IPS-NIHi11 (cell line): ENCODE measurements around the gene FHOD3.

Experiments used
- DNase-seq: peaks from one replicate; pipeline ENCODE4 v3.0.0; 2012; ENCODE audit warnings: mixed read lengths, low spot score

The FHOD3 gene

DNA sequence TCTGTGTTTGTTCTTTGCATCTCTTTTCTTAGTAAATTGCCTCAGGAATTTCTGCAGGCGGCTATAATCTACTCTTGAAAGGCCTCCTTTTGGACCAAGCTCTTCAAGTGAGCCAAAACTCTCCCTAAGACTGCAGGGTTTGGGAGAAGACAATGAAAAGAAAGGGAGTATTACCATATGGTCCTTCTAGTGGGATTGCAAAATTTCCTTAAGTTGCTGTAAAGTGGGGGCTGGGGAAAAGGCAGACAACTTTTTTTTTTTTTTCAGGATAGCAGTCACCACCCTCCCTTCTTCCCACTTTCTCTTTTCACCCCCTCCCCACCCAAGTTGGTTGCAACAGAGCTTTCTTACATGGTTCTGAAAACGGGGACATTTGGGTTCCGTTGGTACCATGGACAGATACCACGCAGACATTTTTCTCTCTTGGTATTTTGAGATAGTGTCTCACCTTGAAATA, 183.7 kb downstream of the FHOD3 start:
- DNase-seq, result peak; percentile 68

DNA sequence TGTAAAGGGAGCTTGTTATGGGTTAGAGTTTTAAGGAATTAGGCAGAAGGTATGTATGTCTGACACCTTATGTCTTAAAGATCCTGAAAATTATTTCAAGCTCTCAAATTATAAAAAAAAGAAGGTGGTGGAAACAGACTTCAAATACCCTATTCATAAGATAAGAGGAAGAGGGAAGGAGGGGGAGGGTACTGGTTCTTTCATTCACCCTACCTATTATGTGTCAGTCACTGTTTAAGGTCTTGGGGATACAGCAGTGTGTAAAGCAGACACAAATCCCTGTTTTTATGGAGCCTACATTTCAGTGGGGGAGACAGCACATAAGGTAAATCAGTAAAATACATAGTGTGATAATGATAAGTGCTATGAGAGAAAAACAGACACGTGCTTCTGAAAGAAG, 184.4 kb downstream of the FHOD3 start:
- DNase-seq, result no peak

DNA sequence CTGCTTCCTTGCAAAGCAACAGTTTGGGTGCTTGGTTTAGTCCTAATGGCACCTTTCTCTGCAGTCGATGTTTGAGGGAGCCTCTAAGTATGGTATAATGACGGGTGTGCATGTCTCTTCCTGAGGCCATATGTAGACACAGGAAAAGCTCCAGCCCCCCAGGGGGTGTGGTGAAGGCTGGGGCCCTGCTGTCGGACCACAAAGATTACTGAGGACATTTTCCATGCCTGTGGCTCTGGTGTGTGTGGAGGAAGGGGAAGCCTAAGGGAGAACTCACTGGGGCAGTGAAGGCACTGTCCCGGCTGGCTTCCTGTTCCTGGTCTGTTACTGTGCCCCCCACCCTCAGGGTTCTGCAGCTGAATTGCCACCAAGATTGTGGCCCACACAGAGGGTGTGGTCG, 187.1 kb downstream of the FHOD3 start:
- no peak for DNase-seq

DNA sequence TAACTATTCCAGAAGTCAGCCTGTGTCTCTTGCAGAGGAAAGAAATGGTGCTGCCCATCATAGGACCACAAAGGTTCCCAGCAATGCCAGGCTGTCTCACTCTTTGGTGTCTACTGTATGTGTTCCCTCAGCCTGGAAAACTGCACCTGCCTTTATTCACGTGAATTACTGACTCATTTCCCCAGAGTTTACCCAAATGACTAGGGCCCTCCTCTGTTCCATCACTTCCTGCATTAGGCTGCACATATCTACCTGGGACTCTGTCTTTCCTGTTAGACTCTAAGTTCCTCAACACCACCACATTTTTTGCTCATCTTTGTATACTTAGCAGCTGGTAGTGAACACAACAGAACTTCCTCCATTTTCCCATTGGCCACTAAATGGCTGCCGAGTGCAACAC, 188.3 kb downstream of the FHOD3 start:
- no peak for DNase-seq

DNA sequence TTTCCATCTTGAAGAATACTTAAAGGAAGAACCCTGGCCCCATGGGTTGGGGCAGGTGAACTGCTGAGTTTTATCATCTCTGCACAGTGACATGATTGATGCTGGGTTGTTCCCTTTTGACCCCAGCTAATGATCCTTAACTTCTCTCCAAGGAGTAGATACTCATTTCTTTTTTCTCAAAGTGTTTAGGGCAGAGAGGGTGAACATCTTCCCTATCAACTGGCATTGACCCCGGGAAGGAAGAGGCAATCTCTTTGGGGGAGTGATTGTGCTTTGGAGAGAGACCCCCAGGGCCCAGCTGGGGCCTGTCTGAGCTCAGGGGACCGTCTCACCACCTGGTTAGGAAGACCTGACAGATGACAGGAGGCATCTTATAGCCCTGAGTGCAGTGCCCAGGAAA, 190.6 kb downstream of the FHOD3 start:
- DNase-seq, result no peak

DNA sequence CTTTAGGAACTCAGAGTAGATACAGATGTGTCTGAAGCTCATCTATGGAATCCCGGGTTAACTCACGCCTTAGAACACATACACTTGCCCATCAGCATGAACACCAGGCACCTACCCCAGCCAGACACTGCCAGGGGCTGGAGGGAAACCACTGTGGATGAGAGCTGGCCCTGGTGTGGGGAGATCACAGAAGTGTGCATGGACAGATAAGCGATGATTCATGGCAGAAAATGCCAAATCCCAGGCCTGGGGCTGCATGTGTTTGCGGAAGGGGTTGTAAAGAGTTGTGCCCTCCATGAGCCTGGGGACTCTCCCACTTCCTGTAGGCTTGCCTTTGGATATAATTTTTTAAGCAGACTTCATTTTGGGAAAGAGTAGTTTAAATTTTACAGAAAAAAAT, 193.4 kb downstream of the FHOD3 start:
- DNase-seq, result no peak

DNA sequence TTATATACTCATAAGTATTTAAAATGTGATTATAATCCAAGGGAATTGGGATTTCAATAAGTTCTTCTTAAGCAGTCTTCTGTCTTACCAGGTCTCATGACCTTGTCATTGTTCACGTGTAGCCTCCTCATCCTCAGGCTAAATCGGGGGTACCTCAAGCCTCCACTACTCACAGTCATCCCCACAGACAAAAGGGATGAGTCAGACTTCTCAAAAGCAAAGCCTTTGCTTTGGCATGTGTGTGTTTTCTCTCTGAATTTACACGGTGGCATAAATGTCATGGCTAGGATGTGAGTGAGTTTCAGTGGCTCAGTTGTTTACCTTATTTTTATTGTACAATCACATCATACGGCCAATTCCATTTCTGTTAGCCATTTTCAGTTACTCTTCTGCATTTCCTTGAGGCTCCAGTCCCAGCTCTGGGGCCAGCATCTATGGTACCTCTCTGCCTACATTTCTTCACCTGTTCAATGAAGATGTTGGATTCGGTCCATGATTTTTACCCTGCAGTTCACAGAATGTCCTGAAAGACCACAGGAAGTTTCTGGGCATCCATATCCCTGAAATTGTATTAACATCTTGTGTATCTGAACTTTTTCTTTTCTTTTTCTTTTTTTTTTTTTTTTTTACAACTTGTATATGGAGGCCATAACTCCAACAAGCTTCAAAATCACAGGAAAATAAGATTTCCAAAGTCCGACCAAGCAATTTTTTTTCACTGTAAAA, 195.3 kb downstream of the FHOD3 start:
- no peak for DNase-seq

DNA sequence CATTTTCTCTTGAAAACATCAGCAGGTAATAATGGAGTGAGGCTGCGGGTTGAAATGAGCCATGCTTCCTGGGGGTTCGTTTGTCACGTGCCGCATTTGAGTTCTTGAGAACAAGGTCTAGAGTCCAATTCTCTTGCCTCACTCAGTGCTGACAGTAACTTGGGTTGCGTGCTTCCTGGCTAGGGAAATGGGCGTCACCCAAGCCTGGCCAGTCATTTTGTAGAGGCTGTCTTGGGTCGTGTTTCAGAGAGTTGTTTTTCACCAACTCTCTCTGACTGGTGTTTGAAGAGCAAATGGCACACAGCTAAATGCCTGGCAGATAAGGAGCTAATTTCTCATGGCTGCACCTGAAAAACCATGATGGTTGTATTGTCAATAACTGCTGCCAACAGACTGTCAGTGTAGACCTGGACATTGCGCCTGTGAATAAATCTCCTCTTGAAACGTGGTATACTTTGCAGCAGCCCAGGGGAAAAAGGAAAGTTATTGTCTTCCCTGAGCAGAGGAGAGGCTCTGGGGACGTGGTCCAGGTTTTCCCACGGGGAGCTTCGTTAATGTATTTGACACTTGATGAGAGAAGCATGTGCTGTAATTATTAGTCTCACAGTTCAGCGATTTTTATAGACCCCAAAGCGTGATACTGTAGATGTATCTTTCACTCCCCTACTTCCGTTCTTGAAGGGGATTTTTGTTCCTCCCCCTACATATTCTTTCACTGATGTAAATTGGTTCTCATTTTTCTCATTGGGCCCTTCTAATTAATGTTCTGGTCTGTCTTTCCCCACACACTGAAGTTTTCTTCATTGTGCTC, 196.0 kb downstream of the FHOD3 start:
- DNase-seq, result peak; percentile 69

DNA sequence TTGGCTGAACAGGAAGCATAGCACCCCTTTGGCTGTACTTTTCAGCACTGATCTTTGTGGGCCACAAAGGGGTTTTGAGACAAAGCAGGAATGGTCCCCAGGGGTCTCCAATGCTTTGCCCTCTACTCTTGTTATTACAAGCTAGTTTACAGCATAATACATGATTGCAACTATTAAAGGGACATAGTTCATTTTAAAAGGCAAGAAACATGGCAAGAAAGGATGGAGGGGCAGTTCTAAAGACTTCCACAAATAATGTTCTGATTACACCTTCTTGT, 196.6 kb downstream of the FHOD3 start:
- no peak for DNase-seq

DNA sequence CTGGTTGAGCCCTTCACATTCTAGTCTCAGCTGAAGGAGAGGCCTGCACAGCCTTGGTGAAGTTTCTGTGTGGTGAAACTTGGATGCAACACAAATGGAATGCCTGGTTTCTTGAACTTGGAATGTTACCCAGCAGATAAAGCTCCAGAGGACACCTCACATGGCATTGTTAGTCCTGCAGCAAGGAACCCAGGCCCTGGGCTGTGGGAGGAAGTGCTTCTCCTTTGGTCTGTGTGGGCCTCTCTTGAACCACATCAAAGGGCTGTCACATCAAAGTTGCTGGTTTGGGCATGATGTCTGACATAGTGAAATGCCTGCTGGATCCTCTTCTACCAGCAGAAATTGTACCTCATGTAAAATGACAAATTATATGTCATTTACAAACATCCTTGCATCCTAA, 198.5 kb downstream of the FHOD3 start:
- no peak for DNase-seq

DNA sequence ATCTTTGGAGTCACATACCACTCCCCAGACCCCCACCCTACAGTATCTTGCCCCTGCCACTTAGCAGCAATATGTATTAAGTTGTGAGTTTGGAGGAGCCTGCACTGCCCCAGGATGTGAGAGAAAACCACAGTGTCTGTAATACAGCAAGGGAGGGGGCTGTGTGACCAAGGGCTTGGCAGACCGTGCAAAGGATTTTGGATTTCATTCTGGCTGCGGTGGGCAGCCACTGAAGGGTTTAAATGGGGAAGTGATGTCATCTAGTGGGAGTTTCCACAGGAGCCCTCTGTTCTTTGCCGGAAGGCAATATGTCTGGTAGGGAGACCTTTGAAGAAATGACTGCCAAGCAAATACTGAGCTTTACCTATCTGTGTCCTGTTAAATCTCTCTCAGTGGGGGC, 202.4 kb downstream of the FHOD3 start:
- DNase-seq, result no peak

DNA sequence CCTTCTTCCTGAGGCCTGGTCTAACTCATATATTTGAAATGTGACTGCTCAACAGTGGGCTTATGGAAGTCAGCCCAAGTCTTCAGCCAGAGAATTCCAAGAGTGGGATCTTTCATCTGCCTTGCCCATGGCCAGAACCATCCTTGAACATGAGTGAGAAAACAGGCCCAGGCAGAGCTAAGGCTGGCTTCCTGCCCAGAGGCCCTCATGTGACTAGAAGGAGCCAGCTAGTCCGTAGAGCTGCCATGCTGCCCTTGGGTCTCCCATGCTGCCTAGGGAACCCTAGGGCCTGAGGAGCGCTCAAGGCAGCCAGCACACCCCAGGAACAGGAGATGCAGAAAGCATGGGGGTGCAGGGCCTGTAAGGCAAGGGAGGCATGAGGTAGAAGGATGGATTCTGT, 203.6 kb downstream of the FHOD3 start:
- DNase-seq, result no peak

DNA sequence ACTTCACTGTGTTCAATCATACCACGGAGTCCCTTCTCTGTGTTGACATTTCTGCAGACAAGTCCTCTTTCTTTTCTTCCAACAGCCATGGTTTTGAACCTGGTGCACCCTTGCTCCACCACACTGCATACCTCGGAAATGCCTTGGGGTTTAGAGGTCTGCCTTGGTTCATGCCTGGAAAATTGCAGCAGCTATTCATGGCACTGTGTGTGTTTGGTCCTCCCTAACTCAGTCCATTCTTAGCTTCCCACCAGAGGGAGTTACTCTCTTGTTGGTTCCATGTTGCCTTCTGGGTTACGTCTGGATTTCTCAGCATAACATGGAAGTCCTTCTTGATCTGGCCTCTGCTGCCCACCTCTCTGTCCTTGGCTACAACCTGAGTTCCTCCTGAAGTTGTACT, 206.0 kb downstream of the FHOD3 start:
- no peak for DNase-seq

DNA sequence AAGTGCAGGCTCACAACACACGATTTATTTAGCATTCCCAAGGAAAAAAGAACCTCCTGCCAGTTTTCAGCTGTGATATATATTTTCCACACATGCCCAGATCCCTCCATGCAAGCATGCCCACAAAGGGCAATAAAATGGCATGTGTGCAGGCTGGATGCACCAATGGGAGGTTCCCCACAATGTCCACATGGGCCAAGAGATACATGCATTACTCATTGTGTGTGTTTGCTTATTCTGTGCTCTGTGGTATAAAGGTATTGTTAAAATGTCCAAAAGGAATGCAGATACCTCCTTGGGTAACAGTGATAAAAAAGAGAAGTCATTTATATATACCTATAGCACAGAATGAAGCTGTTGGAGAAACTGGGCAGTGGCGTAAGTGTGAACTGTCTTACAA, 207.4 kb downstream of the FHOD3 start:
- DNase-seq, result no peak

DNA sequence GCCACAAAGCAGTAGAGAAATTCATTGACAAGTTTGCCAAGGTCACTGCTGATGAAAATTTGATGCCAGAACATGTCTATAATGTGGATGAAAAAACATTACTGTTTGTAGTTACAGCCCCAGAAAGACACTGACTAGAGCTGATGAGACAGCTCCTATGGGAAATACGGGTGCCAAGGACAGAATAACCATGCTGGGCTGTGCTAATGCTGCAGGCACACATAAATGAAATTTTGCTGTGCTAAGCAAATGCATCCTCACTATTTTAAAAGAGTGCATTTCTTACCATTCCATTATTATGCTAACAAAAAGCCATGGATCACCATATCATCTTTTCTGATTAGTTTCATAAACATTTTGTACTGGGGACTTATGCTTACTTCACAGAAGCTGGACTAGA, 208.2 kb downstream of the FHOD3 start:
- DNase-seq, result no peak

DNA sequence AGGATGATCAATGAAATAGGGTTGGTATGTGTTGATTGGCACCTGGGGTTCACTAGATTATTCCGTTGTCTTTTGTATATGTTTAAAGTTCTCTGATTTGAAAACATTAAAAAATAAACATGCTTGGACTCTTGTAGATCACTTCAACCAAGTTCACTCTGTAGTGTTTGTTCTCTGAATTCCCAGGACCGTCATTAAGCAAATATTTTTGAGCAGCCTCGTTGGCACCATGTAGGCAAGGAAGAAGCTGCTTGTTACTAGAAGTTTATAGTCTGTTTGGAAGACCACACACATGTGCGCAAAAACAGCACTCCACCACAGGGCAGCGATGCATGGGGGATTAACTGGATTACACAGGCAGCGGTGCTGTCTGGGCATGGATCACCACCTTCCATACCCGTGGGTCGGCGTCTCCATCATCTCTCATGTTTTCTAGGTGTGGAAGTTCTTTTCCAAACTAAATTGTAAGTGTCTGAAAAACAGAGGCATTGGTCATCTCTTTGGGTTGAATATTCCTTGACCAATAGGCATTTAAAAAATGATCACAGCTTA, 212.2 kb downstream of the FHOD3 start:
- DNase-seq, result no peak

DNA sequence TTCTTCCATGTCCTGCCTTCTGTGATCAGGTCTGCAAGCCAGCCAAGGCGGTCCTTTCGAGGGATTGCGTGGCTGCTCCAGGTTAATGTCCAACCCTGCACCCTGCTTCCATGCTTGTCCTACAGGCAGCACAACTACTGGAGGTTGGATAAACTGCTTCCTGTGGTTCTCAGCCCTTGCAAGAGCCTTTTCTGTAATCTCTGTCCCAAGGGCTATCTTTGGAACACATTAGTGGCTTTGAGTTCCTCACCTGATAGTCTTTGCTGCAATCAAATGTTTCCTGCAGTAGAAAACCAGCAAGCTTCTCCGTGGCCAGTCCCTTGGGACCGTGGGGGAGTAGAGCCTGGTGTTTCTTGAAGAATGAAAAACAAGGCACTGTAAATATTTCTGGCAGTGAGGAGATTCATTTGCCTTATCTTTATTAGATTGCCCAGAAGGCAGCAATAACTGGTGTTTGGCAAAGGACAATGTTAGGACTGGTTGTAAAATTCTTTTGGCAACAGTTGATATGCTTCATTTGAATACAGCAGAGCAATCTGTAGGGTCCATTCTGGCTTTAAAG, 214.4 kb downstream of the FHOD3 start:
- DNase-seq, result no peak

DNA sequence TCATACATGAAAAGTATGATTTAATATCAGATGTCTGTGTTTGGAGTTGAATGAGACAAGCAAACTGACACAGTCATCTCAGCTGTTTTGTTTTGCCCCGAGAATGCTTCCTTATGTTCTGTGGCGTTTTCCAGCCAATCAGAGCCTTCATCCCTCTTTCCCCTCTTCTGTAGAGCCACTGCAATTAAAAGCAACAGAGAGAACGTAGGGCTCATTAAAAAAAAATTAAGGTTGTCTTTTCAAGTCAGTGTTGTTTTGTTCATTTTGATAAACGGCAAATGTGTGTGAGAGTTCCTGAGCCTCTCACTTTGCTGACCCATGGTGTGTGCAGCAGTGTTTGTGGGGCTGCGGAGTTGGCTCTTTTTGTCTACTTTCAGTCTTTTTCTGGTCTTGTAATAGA, 216.0 kb downstream of the FHOD3 start:
- no peak for DNase-seq

DNA sequence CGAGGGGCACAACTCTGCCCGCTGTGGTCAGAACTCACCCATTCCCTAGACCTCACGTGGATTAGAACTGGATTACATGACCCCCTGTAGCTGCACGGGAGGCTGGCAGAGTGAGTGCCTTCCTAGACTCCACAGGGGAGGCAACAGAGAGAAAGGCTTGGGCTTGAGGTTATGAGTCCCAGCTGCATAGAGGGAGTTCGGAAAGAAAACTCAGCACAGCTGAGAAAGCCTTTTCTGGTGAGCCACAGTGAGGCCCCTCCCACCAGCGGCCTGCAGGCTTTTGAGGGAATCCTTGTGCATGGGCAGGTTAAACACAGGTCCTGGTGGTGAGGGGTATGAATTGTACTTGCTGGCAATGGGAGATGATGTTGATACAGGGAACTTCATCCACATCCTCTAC, 217.3 kb downstream of the FHOD3 start:
- DNase-seq, result peak; percentile 33

DNA sequence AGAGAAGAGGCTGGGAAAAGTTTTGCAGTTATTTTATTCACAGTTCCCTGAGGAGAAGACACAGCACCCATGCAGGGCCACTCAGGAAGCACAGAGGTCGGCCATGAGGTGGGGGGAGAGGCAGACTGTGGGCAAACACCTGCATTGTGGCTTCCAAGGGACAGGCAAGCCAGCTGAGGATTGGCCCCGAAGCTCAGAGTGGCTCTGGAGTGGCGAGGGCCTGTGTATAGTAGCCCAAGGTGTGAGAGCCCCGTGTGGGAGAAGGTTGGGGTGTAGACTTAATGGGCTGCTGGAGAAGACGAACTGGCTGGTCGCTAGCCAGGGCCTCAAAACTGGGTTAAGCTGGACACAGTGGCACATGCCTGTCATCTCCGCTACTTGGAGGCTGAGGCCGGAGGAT, 218.7 kb downstream of the FHOD3 start:
- DNase-seq, result no peak

DNA sequence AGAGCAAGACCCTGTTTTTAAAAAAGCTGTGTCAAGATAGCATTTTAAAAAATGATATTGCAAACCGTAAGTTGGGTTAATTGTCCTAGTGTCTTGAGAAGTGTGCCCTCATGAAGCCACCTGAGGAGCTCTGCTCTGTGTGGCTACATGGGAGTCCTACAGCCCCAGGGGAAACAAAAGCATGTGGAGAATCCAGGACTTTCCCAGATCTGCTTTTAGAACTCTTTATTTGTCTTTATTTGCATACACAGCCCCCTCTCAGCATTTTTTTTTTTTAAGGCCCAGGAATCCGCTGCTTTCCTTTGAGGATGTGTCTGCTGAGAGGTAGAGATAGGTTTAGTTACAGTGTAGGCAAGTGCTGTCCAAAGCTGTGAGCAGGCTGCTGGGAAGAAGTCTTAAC, 219.2 kb downstream of the FHOD3 start:
- DNase-seq, result no peak

DNA sequence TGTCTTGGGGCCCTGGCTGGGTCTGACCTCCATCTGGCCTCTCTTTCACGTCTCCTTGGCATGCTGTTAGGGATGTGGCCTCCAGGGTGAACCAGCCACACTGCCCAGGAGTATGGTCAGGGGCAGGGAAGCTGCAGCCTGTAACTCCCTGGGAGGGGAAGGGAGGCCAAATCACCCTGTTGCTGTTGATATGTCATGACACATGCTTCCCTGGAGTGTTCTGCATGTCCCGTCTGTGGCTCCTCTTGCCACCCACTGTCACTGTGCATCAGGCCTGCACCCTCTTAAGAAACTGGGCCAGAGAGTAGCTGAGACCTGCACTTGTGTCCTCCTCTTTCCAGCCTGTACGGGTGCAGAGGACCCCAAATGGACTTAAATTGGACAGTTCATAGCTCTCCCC, 221.3 kb downstream of the FHOD3 start:
- no peak for DNase-seq

DNA sequence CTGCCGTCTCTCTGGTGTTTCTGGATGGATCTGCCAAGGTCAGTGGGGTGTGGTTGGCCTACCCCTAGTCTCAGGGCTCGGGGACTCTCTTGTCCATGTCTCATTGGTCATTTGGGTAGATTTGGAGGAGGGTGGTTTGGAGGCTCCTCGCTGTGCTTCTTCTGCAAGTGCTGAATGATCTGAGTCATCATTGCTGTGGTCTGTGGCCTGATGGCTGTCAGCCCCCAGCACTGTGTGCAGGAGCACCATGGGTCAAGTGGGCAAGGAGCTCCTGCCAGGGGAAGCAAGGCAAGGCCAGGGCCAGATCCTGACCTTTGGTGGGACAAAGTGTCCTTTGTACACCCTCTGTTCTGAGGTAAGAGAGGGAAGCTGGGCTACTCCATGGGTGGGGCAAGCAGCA, 221.8 kb downstream of the FHOD3 start:
- DNase-seq, result no peak
